ENCODE measurements around the gene AOC3. TPM values are rescaled to one million over a fixed set of nuclear protein-coding genes. Genes with fewer than 3 reads are reported as not detected.

The AOC3 gene
- total and polyA plus RNA-seq, 2 of the 13 experiments (the other 11 are each of a cell fraction or from before 2014, with no cell fraction given): 8.7 to 51.7 TPM

- TF ChIP-seq SALL1 (CRISPR knock-in tag; IDR thresholded peaks at IDR 0.05): peak; percentile 20; the same call in 1 of the 2 replicates
- no peak for TF ChIP-seq NFYB (CRISPR knock-in tag; IDR thresholded peaks at IDR 0.05)
- no peak for TF ChIP-seq ZBTB4 (CRISPR knock-in tag; IDR thresholded peaks at IDR 0.05; ENCODE audit: borderline replicate concordance)
- TF ChIP-seq ATF2 (CRISPR knock-in tag; IDR thresholded peaks at IDR 0.05): no peak
- TF ChIP-seq AKNA (CRISPR knock-in tag; IDR thresholded peaks at IDR 0.05; ENCODE audit: borderline replicate concordance): no peak
- TF ChIP-seq SMAD3 (CRISPR knock-in tag; IDR thresholded peaks at IDR 0.05): no peak
- no peak for TF ChIP-seq HNRNPK (IDR thresholded peaks at IDR 0.05; ENCODE audit: low read depth, low read length, poor library complexity, severe bottlenecking)
- no peak for TF ChIP-seq ZNF615 (CRISPR knock-in tag; IDR thresholded peaks at IDR 0.05; ENCODE audit: borderline replicate concordance)
- no peak for TF ChIP-seq MED13 (CRISPR knock-in tag; IDR thresholded peaks at IDR 0.05)
- TF ChIP-seq EEA1 (CRISPR knock-in tag; IDR thresholded peaks at IDR 0.05; ENCODE audit: borderline replicate concordance): no peak
- no peak for TF ChIP-seq THRA (CRISPR knock-in tag; IDR thresholded peaks at IDR 0.05; ENCODE audit: borderline replicate concordance)
- TF ChIP-seq ZNF839 (CRISPR knock-in tag; IDR thresholded peaks at IDR 0.05; ENCODE audit: borderline replicate concordance): no peak
- TF ChIP-seq TBX3 (IDR thresholded peaks at IDR 0.05; ENCODE audit: borderline replicate concordance): no peak
- no peak for TF ChIP-seq ZNF576 (CRISPR knock-in tag; IDR thresholded peaks at IDR 0.05)
- no peak for TF ChIP-seq REXO4 (CRISPR knock-in tag; IDR thresholded peaks at IDR 0.05; ENCODE audit: borderline replicate concordance)
- no peak for TF ChIP-seq MEF2D (CRISPR knock-in tag; IDR thresholded peaks at IDR 0.05)
- TF ChIP-seq NFYC (CRISPR knock-in tag; IDR thresholded peaks at IDR 0.05): no peak
Observed at GRCh38 chr17:42872251-42872965, 21.4 kb downstream of the AOC3 start (continued).

Measured in HepG2 (cell line).